ENCODE results near the gene SLC46A1.
A peak's percentile ranks its signal among the peaks of the same experiment; 100 is the strongest.

Gene SLC46A1

GRCh38 chr17:28421787-28422305, 15.8 kb upstream of the SLC46A1 start:
- H3K9me3 ChIP-seq (ENCODE audit: insufficient read depth, low read length) = no peaks in the 10 kb centered on the region
- no peak overlapping the region for H3K4me3 ChIP-seq (ENCODE audit: insufficient read depth, low read length, poor library complexity, severe bottlenecking)
- H3K27ac ChIP-seq (ENCODE audit: low read depth, low read length) = no peak overlapping the region
- H3K9ac ChIP-seq (ENCODE audit: low read length) = no peak overlapping the region
- H4K20me1 ChIP-seq (ENCODE audit: low read depth, low read length) = no peaks in the 10 kb centered on the region
- H3K4me2 ChIP-seq (ENCODE audit: low read depth, low read length, poor library complexity, severe bottlenecking) = no peak overlapping the region
- no peak overlapping the region for H2AFZ ChIP-seq (ENCODE audit: low read depth, low read length, severe bottlenecking)
- no peaks in the 10 kb centered on the region for H3F3A ChIP-seq (ENCODE audit: insufficient read depth)
- no peaks in the 10 kb centered on the region for H3K36me3 ChIP-seq (ENCODE audit: low read length)
- no peaks in the 10 kb centered on the region for H3K27me3 ChIP-seq (ENCODE audit: low read length)
- H3K79me2 ChIP-seq (ENCODE audit: insufficient read depth, low read length) = no peaks in the 10 kb centered on the region
- no peaks in the 10 kb centered on the region for H3K9me2 ChIP-seq (replicated peaks; ENCODE audit: insufficient read depth, low read length)
- no peak for TF ChIP-seq EZH2phosphoT487 (conservative IDR thresholded peaks at IDR 0.05; ENCODE audit: low read length)
- TF ChIP-seq CTCF (IDR thresholded peaks at IDR 0.05; ENCODE audit: insufficient read depth, low read length, poor library complexity, severe bottlenecking) = no peak

GRCh38 chr17:28416703-28417311, 10.8 kb upstream of the SLC46A1 start:
- Histone ChIP-seq H3K9me2 (replicated peaks; ENCODE audit: insufficient read depth, low read length) (no peaks in the 10 kb centered on the region), H3K9me3 (ENCODE audit: insufficient read depth, low read length) (no peaks in the 10 kb centered on the region), H3K27me3 (ENCODE audit: low read length) (no peaks in the 10 kb centered on the region), H4K20me1 (ENCODE audit: low read depth, low read length) (no peaks in the 10 kb centered on the region), H2AFZ (ENCODE audit: low read depth, low read length, severe bottlenecking) (no peak overlapping the region), H3K36me3 (ENCODE audit: low read length) (no peaks in the 10 kb centered on the region), H3F3A (ENCODE audit: insufficient read depth) (no peaks in the 10 kb centered on the region), H3K4me2 (ENCODE audit: low read depth, low read length, poor library complexity, severe bottlenecking) (no peak overlapping the region), H3K4me3 (ENCODE audit: insufficient read depth, low read length, poor library complexity, severe bottlenecking) (no peak overlapping the region), H3K79me2 (ENCODE audit: insufficient read depth, low read length) (no peaks in the 10 kb centered on the region), H3K27ac (ENCODE audit: low read depth, low read length) (no peak overlapping the region), H3K9ac (ENCODE audit: low read length) (no peak overlapping the region)
- TF ChIP-seq CTCF (IDR thresholded peaks at IDR 0.05; ENCODE audit: insufficient read depth, low read length, poor library complexity, severe bottlenecking) (peak; percentile 63), EZH2phosphoT487 (conservative IDR thresholded peaks at IDR 0.05; ENCODE audit: low read length) (no peak)

GRCh38 chr17:28415886-28416285, 9.9 kb upstream of the SLC46A1 start:
- no peaks in the 10 kb centered on the region for H3K9me2 ChIP-seq (replicated peaks; ENCODE audit: insufficient read depth, low read length)
- no peaks in the 10 kb centered on the region for H3K79me2 ChIP-seq (ENCODE audit: insufficient read depth, low read length)
- no peak overlapping the region for H3K27ac ChIP-seq (ENCODE audit: low read depth, low read length)
- H3K36me3 ChIP-seq (ENCODE audit: low read length) = no peaks in the 10 kb centered on the region
- no peaks in the 10 kb centered on the region for H3K27me3 ChIP-seq (ENCODE audit: low read length)
- H3F3A ChIP-seq (ENCODE audit: insufficient read depth) = no peaks in the 10 kb centered on the region
- no peak overlapping the region for H2AFZ ChIP-seq (ENCODE audit: low read depth, low read length, severe bottlenecking)
- no peak overlapping the region for H3K9ac ChIP-seq (ENCODE audit: low read length)
- H3K9me3 ChIP-seq (ENCODE audit: insufficient read depth, low read length) = no peaks in the 10 kb centered on the region
- TF ChIP-seq CTCF (IDR thresholded peaks at IDR 0.05; ENCODE audit: insufficient read depth, low read length, poor library complexity, severe bottlenecking) (no peak), EZH2phosphoT487 (conservative IDR thresholded peaks at IDR 0.05; ENCODE audit: low read length) (no peak)
- no peaks in the 10 kb centered on the region for H4K20me1 ChIP-seq (ENCODE audit: low read depth, low read length)
- no peak overlapping the region for H3K4me2 ChIP-seq (ENCODE audit: low read depth, low read length, poor library complexity, severe bottlenecking)
- no peak overlapping the region for H3K4me3 ChIP-seq (ENCODE audit: insufficient read depth, low read length, poor library complexity, severe bottlenecking)
